Fibroblast of mammary gland (primary cell): ENCODE data around the gene ZFC3H1.

Experiments used
- DNase-seq: peaks from one replicate; pipeline ENCODE4 v3.0.0-alpha.2; 2010; ENCODE audit warnings: low read depth
- H3K4me3 ChIP-seq: 2 replicates; pipeline ENCODE4 v1.5.1; 2011; ENCODE audit warnings: low read depth, mild to moderate bottlenecking, low read length, moderate library complexity; ENCODE audit not compliant: control insufficient read depth
- CTCF ChIP-seq: conservative IDR thresholded peaks from 2 replicates; pipeline ENCODE4 v1.5.1; 2011; ENCODE audit warnings: low read depth, low read length, inconsistent platforms; ENCODE audit not compliant: control insufficient read depth, insufficient read depth

ZFC3H1 gene

GRCh38 chr12:71610031-71610795 is 53.4 kb downstream of the ZFC3H1 start:
- DNase-seq: no peak
- no peak for TF ChIP-seq CTCF
- H3K4me3 ChIP-seq: no peak overlapping the region

GRCh38 chr12:71607494-71608330 is 55.9 kb downstream of the ZFC3H1 start:
- no peak overlapping the region for H3K4me3 ChIP-seq
- no peak for DNase-seq
- no peak for TF ChIP-seq CTCF

GRCh38 chr12:71605039-71605438 is 58.6 kb downstream of the ZFC3H1 start:
- H3K4me3 ChIP-seq: no peak overlapping the region
- no peak for TF ChIP-seq CTCF
- no peak for DNase-seq

GRCh38 chr12:71602761-71603577 is 60.7 kb downstream of the ZFC3H1 start:
- H3K4me3 ChIP-seq: no peak overlapping the region
- TF ChIP-seq CTCF: no peak
- DNase-seq: no peak

GRCh38 chr12:71601546-71601945 is 62.1 kb downstream of the ZFC3H1 start:
- H3K4me3 ChIP-seq: no peak overlapping the region
- DNase-seq: no peak
- TF ChIP-seq CTCF: no peak

GRCh38 chr12:71599210-71599609 is 64.4 kb downstream of the ZFC3H1 start:
- no peak overlapping the region for H3K4me3 ChIP-seq
- DNase-seq: no peak
- no peak for TF ChIP-seq CTCF
